ENCODE results near the gene ROCK2. TPM values are rescaled to one million over a fixed set of nuclear protein-coding genes. Genes with fewer than 3 reads are reported as not detected.
"Not testable (repeated sequence)": the region's sequence is repeated elsewhere in the genome, so short reads cannot be mapped to it uniquely, and the experiment has no call there.

Gene ROCK2
- polyA plus RNA-seq, 3 donors from 2014 or later: 3.1 to 15.1 (median 5.1) TPM

- peaks cover 4 to 13% (median 11%) of the 10 kb centered on the region in 3 donors for H3K36me3 Mint-ChIP-seq
- H3K4me1 Mint-ChIP-seq: peaks cover 5 to 12% of the 10 kb centered on the region in 2 donors
- not testable (repeated sequence) for H3K27ac Mint-ChIP-seq; H3K4me3 Mint-ChIP-seq; H3K9me3 Mint-ChIP-seq; DNase-seq; H3K27me3 Mint-ChIP-seq (ENCODE audit: low read depth in 3 of 3)
Observed at GRCh38 chr2:11252458-11252857, 92.0 kb downstream of the ROCK2 start.

- peaks cover 0 to 9% (median 4%) of the 10 kb centered on the region in 3 donors for H3K36me3 Mint-ChIP-seq
- no peaks in the 10 kb centered on the region for H3K9me3 Mint-ChIP-seq
- H3K27ac Mint-ChIP-seq: peak overlapping the region in 1 of 6 donors; percentile 46
- peaks cover 5 to 12% of the 10 kb centered on the region in 2 donors for H3K4me1 Mint-ChIP-seq
- H3K27me3 Mint-ChIP-seq (ENCODE audit: low read depth in 3 of 3): peaks cover 0 to 3% (median 0%) of the 10 kb centered on the region in 3 donors
- DNase-seq: no peak
- H3K4me3 Mint-ChIP-seq: no peak overlapping the region
Observed at GRCh38 chr2:11250400-11251196, 93.8 kb downstream of the ROCK2 start.

- Mint-ChIP-seq H3K4me3 (no peak overlapping the region), H3K27ac (no peak overlapping the region), H3K27me3 (ENCODE audit: low read depth in 3 of 3) (peaks cover 0 to 1% (median 0%) of the 10 kb centered on the region in 3 donors), H3K9me3 (no peaks in the 10 kb centered on the region), H3K36me3 (peaks cover 3 to 5% (median 4%) of the 10 kb centered on the region in 3 donors), H3K4me1 (peaks cover 0 to 5% of the 10 kb centered on the region in 2 donors)
- DNase-seq: no peak
Observed at GRCh38 chr2:11245322-11245721, 99.1 kb downstream of the ROCK2 start.

GRCh38 chr2:11244091-11244826 is 100.2 kb downstream of the ROCK2 start:
- H3K4me3 Mint-ChIP-seq: no peak overlapping the region
- no peaks in the 10 kb centered on the region for H3K9me3 Mint-ChIP-seq
- peaks cover 3 to 5% (median 4%) of the 10 kb centered on the region in 3 donors for H3K36me3 Mint-ChIP-seq
- no peak overlapping the region for H3K27ac Mint-ChIP-seq
- DNase-seq: no peak
- peaks cover 6 to 15% of the 10 kb centered on the region in 2 donors for H3K4me1 Mint-ChIP-seq
- peaks cover 0 to 1% (median 0%) of the 10 kb centered on the region in 3 donors for H3K27me3 Mint-ChIP-seq (ENCODE audit: low read depth in 3 of 3)

GRCh38 chr2:11243512-11243911 is 100.9 kb downstream of the ROCK2 start:
- no peak for DNase-seq
- Mint-ChIP-seq H3K27me3 (ENCODE audit: low read depth in 3 of 3) (peaks cover 0 to 1% (median 0%) of the 10 kb centered on the region in 3 donors), H3K36me3 (peaks cover 3 to 5% (median 4%) of the 10 kb centered on the region in 3 donors), H3K4me3 (no peak overlapping the region), H3K4me1 (peaks cover 13 to 23% of the 10 kb centered on the region in 2 donors), H3K9me3 (no peaks in the 10 kb centered on the region), H3K27ac (no peak overlapping the region)

- Mint-ChIP-seq H3K27ac (no peak overlapping the region), H3K9me3 (no peaks in the 10 kb centered on the region), H3K4me1 (peaks cover 20 to 31% of the 10 kb centered on the region in 2 donors), H3K36me3 (peaks cover 3 to 5% (median 4%) of the 10 kb centered on the region in 3 donors), H3K4me3 (no peak overlapping the region), H3K27me3 (ENCODE audit: low read depth in 3 of 3) (peaks cover 0 to 1% (median 0%) of the 10 kb centered on the region in 3 donors)
- DNase-seq: no peak
Observed at GRCh38 chr2:11242542-11243174, 101.8 kb downstream of the ROCK2 start.

- no peak overlapping the region for H3K4me3 Mint-ChIP-seq
- no peak for DNase-seq
- peaks cover 0 to 4% (median 3%) of the 10 kb centered on the region in 3 donors for H3K36me3 Mint-ChIP-seq
- peaks cover 0 to 1% (median 0%) of the 10 kb centered on the region in 3 donors for H3K27me3 Mint-ChIP-seq (ENCODE audit: low read depth in 3 of 3)
- H3K27ac Mint-ChIP-seq: peak overlapping the region in 1 of 6 donors; percentile 30
- no peaks in the 10 kb centered on the region for H3K9me3 Mint-ChIP-seq
- H3K4me1 Mint-ChIP-seq: peaks cover 20 to 38% of the 10 kb centered on the region in 2 donors
Observed at GRCh38 chr2:11241412-11242203, 102.8 kb downstream of the ROCK2 start.

GRCh38 chr2:11239666-11240462 is 104.6 kb downstream of the ROCK2 start:
- peaks cover 0 to 3% (median 0%) of the 10 kb centered on the region in 3 donors for H3K36me3 Mint-ChIP-seq
- H3K27me3 Mint-ChIP-seq (ENCODE audit: low read depth in 3 of 3): peaks cover 0 to 1% (median 0%) of the 10 kb centered on the region in 3 donors
- peaks cover 22 to 33% of the 10 kb centered on the region in 2 donors for H3K4me1 Mint-ChIP-seq
- no peaks in the 10 kb centered on the region for H3K9me3 Mint-ChIP-seq
- no peak overlapping the region for H3K27ac Mint-ChIP-seq
- no peak for DNase-seq
- peak overlapping the region in 1 of 5 donors; percentile 57 for H3K4me3 Mint-ChIP-seq

GRCh38 chr2:11239147-11239546 is 105.3 kb downstream of the ROCK2 start:
- H3K27ac Mint-ChIP-seq: no peak overlapping the region
- peak overlapping the region in 1 of 5 donors; percentile 57 for H3K4me3 Mint-ChIP-seq
- H3K36me3 Mint-ChIP-seq: peaks cover 0 to 3% (median 0%) of the 10 kb centered on the region in 3 donors
- no peak for DNase-seq
- peaks cover 0 to 1% (median 0%) of the 10 kb centered on the region in 3 donors for H3K27me3 Mint-ChIP-seq (ENCODE audit: low read depth in 3 of 3)
- peaks cover 22 to 33% of the 10 kb centered on the region in 2 donors for H3K4me1 Mint-ChIP-seq
- no peaks in the 10 kb centered on the region for H3K9me3 Mint-ChIP-seq

- H3K4me3 Mint-ChIP-seq: no peak overlapping the region
- DNase-seq: no peak
- peaks cover 22 to 33% of the 10 kb centered on the region in 2 donors for H3K4me1 Mint-ChIP-seq
- no peaks in the 10 kb centered on the region for H3K27me3 Mint-ChIP-seq (ENCODE audit: low read depth in 3 of 3)
- H3K27ac Mint-ChIP-seq: no peak overlapping the region
- H3K9me3 Mint-ChIP-seq: no peaks in the 10 kb centered on the region
- H3K36me3 Mint-ChIP-seq: no peaks in the 10 kb centered on the region
Observed at GRCh38 chr2:11237122-11237521, 107.3 kb downstream of the ROCK2 start.

- Mint-ChIP-seq H3K4me1 (peaks cover 22 to 33% of the 10 kb centered on the region in 2 donors), H3K9me3 (no peaks in the 10 kb centered on the region), H3K36me3 (no peaks in the 10 kb centered on the region), H3K27me3 (ENCODE audit: low read depth in 3 of 3) (no peaks in the 10 kb centered on the region), H3K4me3 (no peak overlapping the region), H3K27ac (no peak overlapping the region)
- DNase-seq: no peak
Observed at GRCh38 chr2:11236335-11236734, 108.1 kb downstream of the ROCK2 start.

GRCh38 chr2:11235583-11235982 is 108.9 kb downstream of the ROCK2 start:
- Mint-ChIP-seq H3K27ac (no peak overlapping the region), H3K4me1 (peaks cover 22 to 33% of the 10 kb centered on the region in 2 donors), H3K9me3 (no peaks in the 10 kb centered on the region), H3K4me3 (no peak overlapping the region), H3K27me3 (ENCODE audit: low read depth in 3 of 3) (no peaks in the 10 kb centered on the region), H3K36me3 (no peaks in the 10 kb centered on the region)
- no peak for DNase-seq
